WTC11 (cell line): ENCODE results near the gene NELL1.

Source experiments
- IRF1 ChIP-seq: sonication (generic); formaldehyde crosslinking; IDR thresholded peaks from 2 replicates; pipeline ENCODE4 v1.8.0; 2023; ENCODE audit warnings: missing genetic modification reagents
- USF2 ChIP-seq: sonication (generic); formaldehyde crosslinking; IDR thresholded peaks from 2 replicates; pipeline ENCODE4 v1.8.1; 2023; ENCODE audit warnings: mild to moderate bottlenecking, missing genetic modification reagents, moderate library complexity
- ZNF416 ChIP-seq: fragments of 250-450 bp; sonication (Bioruptor Pico); IDR thresholded peaks from 2 replicates; pipeline ENCODE4 v1.9.0; 2021; ENCODE audit warnings: mild to moderate bottlenecking, inconsistent platforms

- TF ChIP-seq USF2 (CRISPR knock-in tag) (no peak), IRF1 (CRISPR knock-in tag) (no peak), ZNF416 (CRISPR knock-in tag) (no peak)
Observed at GRCh38 chr11:21556926-21557325, 887.5 kb downstream of the NELL1 start.
